Cardiac muscle cell (in vitro differentiated cells and primary cell): Measurements from ENCODE around the gene SERP1. TPM values are rescaled to one million over a fixed set of nuclear protein-coding genes. Genes with fewer than 3 reads are reported as not detected.

Experiments
- DNase-seq, 2 donors: peaks; one replicate each; pipeline versions ENCODE4 v3.0.0 to v3.0.0-alpha.2; 2010 to 2017; ENCODE audit warnings: low read depth in 1 of 2, low spot score in 1 of 2
- H3K27ac ChIP-seq: fragments of 200-600 bp; sonication (generic); 2 replicates; pipeline ENCODE4 v1.5.1; 2016
- H3K27me3 ChIP-seq: fragments of 200-600 bp; sonication (generic); 2 replicates; pipeline ENCODE4 v1.6.0; 2016; ENCODE audit warnings: control low read depth
- H3K36me3 ChIP-seq: fragments of 200-600 bp; sonication (generic); 2 replicates; pipeline ENCODE4 v1.5.1; 2016; ENCODE audit warnings: control low read depth
- H3K4me1 ChIP-seq: fragments of 200-600 bp; sonication (generic); 2 replicates; pipeline ENCODE4 v1.8.1; 2017; ENCODE audit warnings: low read depth, mild to moderate bottlenecking, mixed run types
- H3K4me3 ChIP-seq: fragments of 200-600 bp; sonication (generic); 2 replicates; pipeline ENCODE4 v1.5.1; 2016; ENCODE audit warnings: mild to moderate bottlenecking
- H3K9me3 ChIP-seq: fragments of 200-600 bp; sonication (generic); 2 replicates; pipeline ENCODE4 v1.5.1; 2017; ENCODE audit warnings: low read depth, mild to moderate bottlenecking, control low read depth
- CTCF ChIP-seq: IDR thresholded peaks from 2 replicates; pipeline ENCODE4 v1.5.1; 2012; ENCODE audit warnings: low read depth, mild to moderate bottlenecking, low read length
- polyA plus RNA-seq: library from polyadenylated mRNA; unstranded; fragments of >200 nt; fragmentation: Nextera tagmentation; extraction: Ambion mirVana; gene quantifications from 2 replicates; pipeline ENCODE4 v1.2.1, GENCODE V29; 2016
- total RNA-seq: library from RNA; depleted of rRNA; stranded (reverse); fragments of >200 nt; gene quantifications from 2 replicates; pipeline ENCODE4 v1.2.3, GENCODE V29; 2016

The SERP1 gene
- total and polyA plus RNA-seq, 2 experiments from 2014 or later, result 73.4 to 252 TPM

DNA sequence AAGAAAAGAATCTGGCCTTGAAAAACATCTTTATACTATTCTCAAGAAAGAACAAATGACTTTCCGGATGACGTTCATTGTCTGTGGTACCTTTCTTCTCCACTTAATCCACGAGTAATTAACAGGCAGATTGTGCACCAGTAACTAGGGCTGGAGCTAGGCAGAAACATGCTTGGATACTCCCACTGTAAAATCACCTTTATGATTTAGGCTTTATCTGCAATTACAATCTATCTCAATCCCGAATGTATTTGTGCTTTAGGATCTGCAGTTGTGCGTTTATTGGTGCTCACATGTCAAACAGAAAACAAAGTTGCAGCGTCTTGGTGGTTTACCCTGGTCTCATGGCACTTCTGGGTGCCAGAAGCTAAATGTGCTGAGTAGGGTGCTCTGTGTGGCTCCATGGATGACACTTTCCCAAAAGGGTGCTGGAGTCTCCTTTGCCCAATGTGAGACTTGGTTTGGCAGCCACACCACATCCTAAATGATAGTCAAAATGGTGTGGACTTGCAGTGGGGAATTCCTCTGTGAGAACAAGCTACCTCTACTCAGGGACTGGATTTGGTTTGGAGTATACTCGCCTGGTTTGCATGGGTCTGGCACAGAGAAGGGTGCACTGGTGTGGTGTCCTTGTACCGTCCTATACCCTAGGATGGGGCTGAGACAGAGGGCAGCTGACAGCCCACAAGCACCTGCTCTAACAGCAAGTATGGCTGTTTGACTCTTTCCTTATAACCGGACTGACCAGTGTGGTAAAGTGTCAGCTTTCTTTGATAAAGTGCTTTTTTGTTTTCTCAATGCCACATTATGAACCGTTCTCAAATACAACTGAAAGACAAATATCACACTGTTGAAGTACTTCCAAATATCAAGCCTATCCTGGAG, 7.7 kb downstream of the SERP1 start:
- TF ChIP-seq CTCF, result no peak
- H3K9me3 ChIP-seq, result no peaks in the 10 kb centered on the region
- H3K27ac ChIP-seq, result no peak overlapping the region
- no peaks in the 10 kb centered on the region for H3K4me1 ChIP-seq
- H3K27me3 ChIP-seq, result no peaks in the 10 kb centered on the region
- DNase-seq, result no peak
- H3K4me3 ChIP-seq, result no peak overlapping the region
- H3K36me3 ChIP-seq, result peaks cover 9% of the 10 kb centered on the region

- no peaks in the 10 kb centered on the region for H3K36me3 ChIP-seq
- no peak for TF ChIP-seq CTCF
- no peak overlapping the region for H3K27ac ChIP-seq
Measured at GRCh38 chr3:150535204-150535603, 11.1 kb downstream of the SERP1 start.

DNA sequence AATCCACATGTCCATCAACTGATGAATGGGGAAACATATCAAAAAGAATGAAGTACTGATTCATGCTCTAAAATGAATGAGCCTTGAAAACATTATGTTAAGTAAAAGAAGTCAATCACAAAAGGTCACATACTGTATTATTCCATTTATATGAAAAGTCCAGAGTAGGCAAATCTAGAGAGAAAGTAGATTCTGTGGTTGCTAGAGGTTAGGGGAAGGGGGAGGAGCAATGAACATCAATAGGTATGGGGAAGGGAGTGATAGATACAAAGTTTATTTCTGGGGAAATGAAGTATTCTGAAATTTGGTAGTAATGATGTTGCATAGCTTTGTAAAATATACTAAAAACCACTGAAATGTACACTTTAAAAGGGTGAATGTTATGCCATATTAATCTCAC, 14.5 kb downstream of the SERP1 start:
- no peaks in the 10 kb centered on the region for H3K4me1 ChIP-seq
- no peak overlapping the region for H3K27ac ChIP-seq
- no peaks in the 10 kb centered on the region for H3K36me3 ChIP-seq
- DNase-seq, result no peak
- H3K4me3 ChIP-seq, result no peak overlapping the region
- TF ChIP-seq CTCF, result no peak
- no peaks in the 10 kb centered on the region for H3K27me3 ChIP-seq
- H3K9me3 ChIP-seq, result no peaks in the 10 kb centered on the region

More at GRCh38 chr3:150535204-150535603, 11.1 kb downstream of the SERP1 start:
- DNase-seq, result no peak
- Histone ChIP-seq H3K27me3 (no peaks in the 10 kb centered on the region), H3K4me1 (no peaks in the 10 kb centered on the region), H3K4me3 (no peak overlapping the region), H3K9me3 (no peaks in the 10 kb centered on the region)

- peak in 1 of 2 donors; percentile 43 for DNase-seq
- TF ChIP-seq CTCF, result peak; percentile 42
- no peak overlapping the region for H3K4me3 ChIP-seq
- no peaks in the 10 kb centered on the region for H3K27me3 ChIP-seq
- no peaks in the 10 kb centered on the region for H3K36me3 ChIP-seq
- H3K27ac ChIP-seq, result no peak overlapping the region
- H3K9me3 ChIP-seq, result no peaks in the 10 kb centered on the region
- no peaks in the 10 kb centered on the region for H3K4me1 ChIP-seq
Measured at GRCh38 chr3:150528354-150528797, 17.9 kb downstream of the SERP1 start.

GRCh38 chr3:150527464-150528255, 18.6 kb downstream of the SERP1 start:
- no peaks in the 10 kb centered on the region for H3K4me1 ChIP-seq
- no peak overlapping the region for H3K27ac ChIP-seq
- DNase-seq, result no peak
- no peaks in the 10 kb centered on the region for H3K36me3 ChIP-seq
- TF ChIP-seq CTCF, result no peak
- H3K4me3 ChIP-seq, result no peak overlapping the region
- no peaks in the 10 kb centered on the region for H3K27me3 ChIP-seq
- H3K9me3 ChIP-seq, result no peaks in the 10 kb centered on the region
